ENCODE measurements around the gene PPP1R15A.
"Not testable (repeated sequence)": the region's sequence is repeated elsewhere in the genome, so short reads cannot be mapped to it uniquely, and the experiment has no call there.

PPP1R15A gene

DNA sequence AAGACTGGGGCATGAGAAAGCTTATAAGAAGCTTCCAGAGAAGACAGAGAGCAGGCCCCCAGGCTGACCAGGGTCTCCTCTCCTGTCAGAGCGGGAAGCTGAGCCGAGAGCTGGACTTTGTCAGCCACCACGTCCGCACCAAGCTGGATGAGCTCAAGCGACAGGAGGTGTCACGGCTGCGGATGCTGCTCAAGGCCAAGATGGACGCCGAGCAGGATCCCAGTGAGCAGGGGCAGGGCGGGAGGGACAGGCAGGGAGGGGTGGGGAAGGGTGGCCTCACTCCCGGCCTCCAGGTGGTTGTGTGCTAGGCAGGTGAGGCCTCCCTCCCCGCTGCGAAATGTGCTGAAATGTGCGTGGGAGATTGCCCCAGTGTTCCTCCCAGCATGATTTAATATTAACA lies 33.4 kb downstream of the PPP1R15A start:
- TF ChIP-seq, protein P1, sequence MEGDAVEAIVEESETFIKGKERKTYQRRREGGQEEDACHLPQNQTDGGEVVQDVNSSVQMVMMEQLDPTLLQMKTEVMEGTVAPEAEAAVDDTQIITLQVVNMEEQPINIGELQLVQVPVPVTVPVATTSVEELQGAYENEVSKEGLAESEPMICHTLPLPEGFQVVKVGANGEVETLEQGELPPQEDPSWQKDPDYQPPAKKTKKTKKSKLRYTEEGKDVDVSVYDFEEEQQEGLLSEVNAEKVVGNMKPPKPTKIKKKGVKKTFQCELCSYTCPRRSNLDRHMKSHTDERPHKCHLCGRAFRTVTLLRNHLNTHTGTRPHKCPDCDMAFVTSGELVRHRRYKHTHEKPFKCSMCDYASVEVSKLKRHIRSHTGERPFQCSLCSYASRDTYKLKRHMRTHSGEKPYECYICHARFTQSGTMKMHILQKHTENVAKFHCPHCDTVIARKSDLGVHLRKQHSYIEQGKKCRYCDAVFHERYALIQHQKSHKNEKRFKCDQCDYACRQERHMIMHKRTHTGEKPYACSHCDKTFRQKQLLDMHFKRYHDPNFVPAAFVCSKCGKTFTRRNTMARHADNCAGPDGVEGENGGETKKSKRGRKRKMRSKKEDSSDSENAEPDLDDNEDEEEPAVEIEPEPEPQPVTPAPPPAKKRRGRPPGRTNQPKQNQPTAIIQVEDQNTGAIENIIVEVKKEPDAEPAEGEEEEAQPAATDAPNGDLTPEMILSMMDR (conservative IDR thresholded peaks at IDR 0.05; ENCODE audit: control insufficient read depth, insufficient read depth, low read depth, low read length): no peak
- no peak overlapping the region for H3K4me3 ChIP-seq (ENCODE audit: control insufficient read depth, low read depth, low read length)
- no peak for DNase-seq (ENCODE audit: low read depth)

DNA sequence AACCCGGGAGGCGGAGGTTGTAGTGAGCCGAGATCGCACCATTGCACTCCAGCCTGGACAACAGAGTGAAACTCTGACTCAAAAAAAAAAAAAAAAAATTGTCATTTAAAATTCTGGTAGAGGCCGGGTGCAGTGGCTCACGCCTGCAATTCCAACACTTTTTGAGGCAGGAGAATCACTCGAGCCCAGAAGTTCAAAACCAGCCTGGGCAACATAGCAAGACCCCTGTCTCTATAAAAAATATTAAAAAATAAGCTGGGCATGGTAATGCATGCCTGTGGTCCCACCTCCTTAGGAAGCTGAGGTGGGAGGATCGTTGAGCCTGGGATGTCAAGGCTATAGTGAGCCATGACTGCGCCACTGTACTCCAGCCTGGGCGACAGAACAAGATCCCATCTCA lies 34.1 kb downstream of the PPP1R15A start:
- TF ChIP-seq, protein P1 (conservative IDR thresholded peaks at IDR 0.05; ENCODE audit: control insufficient read depth, insufficient read depth, low read depth, low read length): no peak
- DNase-seq (ENCODE audit: low read depth): no peak
- no peak overlapping the region for H3K4me3 ChIP-seq (ENCODE audit: control insufficient read depth, low read depth, low read length)

DNA sequence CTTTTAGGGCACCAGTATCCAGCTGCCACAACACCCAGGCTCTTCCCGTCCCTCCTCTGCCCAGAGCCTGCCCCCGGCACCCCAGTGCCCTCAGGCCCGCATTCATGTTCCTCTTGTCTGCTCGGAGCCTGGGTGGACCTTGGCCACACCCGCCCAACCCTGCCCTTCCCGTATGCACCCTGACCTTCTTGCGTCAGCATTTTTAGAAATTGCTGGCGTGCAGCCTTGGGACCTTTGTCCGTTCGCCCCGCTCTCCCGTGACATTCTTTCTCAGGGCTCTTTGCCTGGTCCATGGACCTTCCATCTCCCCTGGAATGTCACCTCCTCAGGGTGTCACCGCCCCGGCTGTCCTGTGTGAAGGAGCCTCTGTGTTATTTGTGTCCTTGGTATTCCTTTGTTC lies 35.5 kb downstream of the PPP1R15A start:
- DNase-seq (ENCODE audit: low read depth): no peak
- TF ChIP-seq, protein P1 (conservative IDR thresholded peaks at IDR 0.05; ENCODE audit: control insufficient read depth, insufficient read depth, low read depth, low read length): no peak
- no peak overlapping the region for H3K4me3 ChIP-seq (ENCODE audit: control insufficient read depth, low read depth, low read length)

DNA sequence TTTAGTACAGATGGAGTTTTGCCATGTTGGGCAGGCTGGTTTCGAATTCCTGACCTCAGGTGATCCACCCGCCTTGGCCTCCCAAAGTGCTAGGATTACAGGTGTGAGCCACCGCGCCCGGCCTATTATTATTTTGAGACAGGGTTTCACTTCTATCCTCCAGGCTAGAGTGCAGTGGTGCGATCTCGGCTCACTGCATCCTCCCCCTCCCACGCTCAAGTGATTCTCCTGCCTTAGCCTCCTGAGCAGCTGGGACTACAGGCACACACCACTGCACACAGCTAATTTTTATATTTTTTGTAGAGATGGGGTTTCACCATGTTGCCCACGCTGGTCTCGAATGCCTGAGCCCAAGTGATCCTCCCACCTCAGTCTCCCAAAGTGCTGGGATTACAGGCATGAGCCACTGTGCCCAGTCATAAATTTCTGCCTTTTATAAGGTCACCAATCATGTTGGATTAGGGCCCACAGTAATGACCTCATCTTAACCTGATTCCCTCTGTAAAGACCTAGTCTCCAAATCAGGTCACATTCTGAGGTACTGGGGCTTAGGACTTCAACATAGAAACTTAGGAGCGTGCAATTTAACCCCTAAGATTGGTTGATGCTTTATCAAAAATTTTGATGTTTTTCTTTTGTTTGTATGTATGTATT lies 37.3 kb downstream of the PPP1R15A start:
- H3K4me3 ChIP-seq (ENCODE audit: control insufficient read depth, low read depth, low read length): not testable (repeated sequence)

DNA sequence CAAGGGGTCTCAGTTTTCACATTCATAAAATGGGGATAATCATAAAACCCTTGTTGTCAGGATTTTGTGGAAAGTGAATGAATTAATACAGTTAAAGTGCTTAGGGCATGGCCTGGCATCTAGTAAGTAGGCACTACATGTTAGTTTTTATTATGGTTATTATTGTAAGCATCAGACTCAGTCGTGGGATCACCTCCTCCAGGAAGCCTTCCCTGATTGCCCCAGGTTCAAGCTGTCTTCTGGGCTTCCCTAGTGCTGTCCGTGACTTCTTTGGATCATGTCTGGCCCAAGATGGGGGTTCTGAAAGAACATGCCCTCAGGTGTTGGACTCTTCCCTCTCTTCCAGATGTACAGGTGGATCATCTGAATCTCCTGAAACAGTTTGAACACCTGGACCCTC lies 38.6 kb downstream of the PPP1R15A start:
- TF ChIP-seq, protein P1 (conservative IDR thresholded peaks at IDR 0.05; ENCODE audit: control insufficient read depth, insufficient read depth, low read depth, low read length): no peak
- DNase-seq (ENCODE audit: low read depth): no peak
- no peak overlapping the region for H3K4me3 ChIP-seq (ENCODE audit: control insufficient read depth, low read depth, low read length)

More for the DNA sequence above, 37.3 kb downstream of the PPP1R15A start:
- not testable (repeated sequence) for DNase-seq (ENCODE audit: low read depth)

DNA sequence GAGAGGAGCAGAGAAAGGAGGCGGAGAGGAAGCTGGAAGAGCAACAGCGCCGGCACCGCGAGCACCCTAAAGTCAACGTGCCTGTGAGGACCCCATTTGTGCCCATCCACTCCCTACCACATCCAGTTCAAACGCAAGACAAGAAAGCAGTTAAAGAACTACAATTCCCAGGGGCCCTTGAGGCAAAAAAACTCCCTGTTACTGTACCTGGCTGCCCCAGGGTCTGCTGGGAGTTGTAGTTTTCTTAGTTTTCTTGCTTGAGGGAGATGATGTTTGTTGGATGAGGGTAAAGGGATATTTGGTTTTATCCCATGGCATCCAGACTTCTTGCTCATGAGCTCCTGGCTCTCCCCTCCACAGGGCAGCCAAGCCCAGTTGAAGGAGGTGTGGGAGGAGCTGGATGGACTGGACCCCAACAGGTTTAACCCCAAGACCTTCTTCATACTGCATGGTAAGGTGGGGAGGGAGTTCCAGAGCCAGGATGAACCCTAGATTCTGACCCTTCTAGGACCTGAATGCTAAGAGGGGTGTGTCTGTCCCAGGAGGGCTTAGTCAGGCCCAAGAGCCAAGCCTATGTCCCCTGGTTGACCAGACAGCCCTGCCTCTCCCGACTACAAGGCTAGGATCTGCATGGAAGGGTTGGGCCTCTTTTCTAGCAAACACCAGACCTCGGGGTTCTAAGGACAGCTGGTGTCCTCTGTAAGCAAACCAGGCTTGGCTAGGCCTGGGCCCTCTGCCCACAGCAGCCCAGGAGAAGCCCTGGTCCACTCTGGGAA lies 41.1 kb downstream of the PPP1R15A start:
- DNase-seq (ENCODE audit: low read depth): no peak
- H3K4me3 ChIP-seq (ENCODE audit: control insufficient read depth, low read depth, low read length): no peak overlapping the region
- TF ChIP-seq, protein P1 (conservative IDR thresholded peaks at IDR 0.05; ENCODE audit: control insufficient read depth, insufficient read depth, low read depth, low read length): no peak

DNA sequence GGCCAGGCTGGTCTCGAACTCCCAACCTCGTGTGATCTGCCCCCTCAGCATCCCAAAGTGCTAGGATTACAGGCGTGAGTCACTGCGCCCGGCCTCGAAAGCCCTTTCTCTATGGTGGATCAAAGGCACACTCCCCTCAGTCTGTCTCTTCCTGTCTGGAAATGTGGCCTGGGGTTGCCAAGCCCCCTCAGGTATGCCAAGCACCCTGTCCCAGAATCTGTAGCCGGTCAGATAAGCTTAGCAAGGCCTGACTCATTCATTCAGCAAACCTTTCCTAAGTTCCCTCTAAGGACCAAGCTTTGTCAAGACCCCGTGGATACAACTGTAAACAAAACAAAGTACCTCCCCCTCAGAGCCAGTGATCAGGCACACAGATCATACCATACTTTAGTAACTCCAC lies 42.0 kb downstream of the PPP1R15A start:
- TF ChIP-seq, protein P1 (conservative IDR thresholded peaks at IDR 0.05; ENCODE audit: control insufficient read depth, insufficient read depth, low read depth, low read length): no peak
- no peak for DNase-seq (ENCODE audit: low read depth)
- H3K4me3 ChIP-seq (ENCODE audit: control insufficient read depth, low read depth, low read length): no peak overlapping the region

Data from fibroblast of mammary gland (primary cell).